ENCODE results near the gene EVX2.

DNA sequence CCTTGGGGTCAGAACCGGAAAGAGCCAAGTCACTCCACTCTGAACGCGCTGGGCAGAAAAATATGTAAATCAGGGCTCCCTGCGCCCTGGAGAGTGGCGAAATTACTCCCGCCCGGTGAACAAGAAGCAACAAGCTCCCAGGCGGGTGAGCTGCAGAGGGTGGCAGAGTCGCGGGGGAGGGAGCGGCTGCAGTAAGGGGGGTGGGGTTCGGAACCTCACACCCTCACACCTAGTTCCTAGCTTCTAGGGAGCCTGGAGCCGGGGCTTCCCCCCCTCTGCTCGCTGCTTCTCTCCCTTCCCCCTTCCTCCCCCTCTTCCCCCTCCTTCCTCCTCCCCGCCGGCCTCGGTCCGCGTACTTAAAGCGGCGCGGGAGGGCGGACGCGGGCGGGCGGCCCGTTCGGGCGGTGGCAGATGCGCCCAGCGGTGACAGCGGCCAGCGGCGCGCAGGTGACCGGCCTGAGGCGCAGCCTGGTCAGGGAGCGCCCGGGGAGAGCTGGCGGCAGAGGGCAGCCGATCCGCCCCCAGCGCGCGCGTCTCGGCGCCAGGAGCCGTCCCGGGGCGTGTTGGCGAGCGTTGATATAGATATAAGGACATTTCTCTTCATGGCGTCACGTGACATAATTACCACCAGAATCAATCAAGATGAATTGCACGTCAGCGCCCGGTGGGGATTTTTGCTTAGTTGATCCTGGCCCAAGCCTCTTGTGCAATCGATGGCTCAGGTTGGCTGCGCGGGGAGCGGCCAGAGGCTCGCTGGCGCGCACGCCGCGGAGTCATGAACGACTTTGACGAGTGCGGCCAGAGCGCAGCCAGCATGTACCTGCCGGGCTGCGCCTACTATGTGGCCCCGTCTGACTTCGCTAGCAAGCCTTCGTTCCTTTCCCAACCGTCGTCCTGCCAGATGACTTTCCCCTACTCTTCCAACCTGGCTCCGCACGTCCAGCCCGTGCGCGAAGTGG is 23.1 kb upstream of the EVX2 start, which contains the start of gene HOXD11:
- TF ChIP-seq SIN3A (IDR thresholded peaks at IDR 0.05; ENCODE audit: borderline replicate concordance, low read depth, low read length) (no peak), SMC3 (IDR thresholded peaks at IDR 0.05; ENCODE audit: low read depth, low read length) (no peak), REST (IDR thresholded peaks at IDR 0.05; ENCODE audit: low read depth, low read length) (no peak), YY1 (IDR thresholded peaks at IDR 0.05; ENCODE audit: low read depth) (no peak), GABPA (IDR thresholded peaks at IDR 0.05; ENCODE audit: low read depth) (no peak), EP300 (IDR thresholded peaks at IDR 0.05; ENCODE audit: borderline replicate concordance in 1 of 2, low read depth in 1 of 2, low read length in 1 of 2) (no peak), RXRA (IDR thresholded peaks at IDR 0.05; ENCODE audit: borderline replicate concordance, low read depth) (no peak), EZH2phosphoT487 (IDR thresholded peaks at IDR 0.05; ENCODE audit: borderline replicate concordance, low read depth) (peak; percentile 85; the same call in 1 of the 2 replicates), ZBTB33 (IDR thresholded peaks at IDR 0.05; ENCODE audit: borderline replicate concordance, low read depth) (no peak)
- TF ChIP-seq, protein P1, sequence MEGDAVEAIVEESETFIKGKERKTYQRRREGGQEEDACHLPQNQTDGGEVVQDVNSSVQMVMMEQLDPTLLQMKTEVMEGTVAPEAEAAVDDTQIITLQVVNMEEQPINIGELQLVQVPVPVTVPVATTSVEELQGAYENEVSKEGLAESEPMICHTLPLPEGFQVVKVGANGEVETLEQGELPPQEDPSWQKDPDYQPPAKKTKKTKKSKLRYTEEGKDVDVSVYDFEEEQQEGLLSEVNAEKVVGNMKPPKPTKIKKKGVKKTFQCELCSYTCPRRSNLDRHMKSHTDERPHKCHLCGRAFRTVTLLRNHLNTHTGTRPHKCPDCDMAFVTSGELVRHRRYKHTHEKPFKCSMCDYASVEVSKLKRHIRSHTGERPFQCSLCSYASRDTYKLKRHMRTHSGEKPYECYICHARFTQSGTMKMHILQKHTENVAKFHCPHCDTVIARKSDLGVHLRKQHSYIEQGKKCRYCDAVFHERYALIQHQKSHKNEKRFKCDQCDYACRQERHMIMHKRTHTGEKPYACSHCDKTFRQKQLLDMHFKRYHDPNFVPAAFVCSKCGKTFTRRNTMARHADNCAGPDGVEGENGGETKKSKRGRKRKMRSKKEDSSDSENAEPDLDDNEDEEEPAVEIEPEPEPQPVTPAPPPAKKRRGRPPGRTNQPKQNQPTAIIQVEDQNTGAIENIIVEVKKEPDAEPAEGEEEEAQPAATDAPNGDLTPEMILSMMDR (IDR thresholded peaks at IDR 0.05) = no peak
- TF ChIP-seq, protein P2, sequence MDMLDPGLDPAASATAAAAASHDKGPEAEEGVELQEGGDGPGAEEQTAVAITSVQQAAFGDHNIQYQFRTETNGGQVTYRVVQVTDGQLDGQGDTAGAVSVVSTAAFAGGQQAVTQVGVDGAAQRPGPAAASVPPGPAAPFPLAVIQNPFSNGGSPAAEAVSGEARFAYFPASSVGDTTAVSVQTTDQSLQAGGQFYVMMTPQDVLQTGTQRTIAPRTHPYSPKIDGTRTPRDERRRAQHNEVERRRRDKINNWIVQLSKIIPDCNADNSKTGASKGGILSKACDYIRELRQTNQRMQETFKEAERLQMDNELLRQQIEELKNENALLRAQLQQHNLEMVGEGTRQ (IDR thresholded peaks at IDR 0.05; ENCODE audit: borderline replicate concordance, low read depth, low read length) = no peak
